ENCODE results near the gene NPNT. TPM values are rescaled to one million over a fixed set of nuclear protein-coding genes. Genes with fewer than 3 reads are reported as not detected.

The NPNT gene
- total RNA-seq, 2 donors from 2014 or later: 30.9 to 39.1 TPM

- Histone ChIP-seq H3K27ac (no peak overlapping the region), H3K4me3 (no peak overlapping the region), H3K27me3 (no peaks in the 10 kb centered on the region), H3K9ac (ENCODE audit: low read depth in 2 of 2, low read length in 2 of 2) (no peak overlapping the region), H3K4me1 (no peaks in the 10 kb centered on the region), H3K9me3 (no peaks in the 10 kb centered on the region), H3K36me3 (no peaks in the 10 kb centered on the region)
- TF ChIP-seq CTCF (IDR thresholded peaks at IDR 0.05): no peak
- intact Hi-C loops (cut with DNase I): no loop called here
- no peak for DNase-seq
Measured at GRCh38 chr4:105988671-105989070, 93.4 kb downstream of the NPNT start.

- no peak overlapping the region for H3K27ac ChIP-seq
- intact Hi-C loops (cut with DNase I): no loop called here
- no peak overlapping the region for H3K9ac ChIP-seq (ENCODE audit: low read depth in 2 of 2, low read length in 2 of 2)
- no peaks in the 10 kb centered on the region for H3K9me3 ChIP-seq
- no peaks in the 10 kb centered on the region for H3K27me3 ChIP-seq
- no peaks in the 10 kb centered on the region for H3K36me3 ChIP-seq
- no peak for TF ChIP-seq CTCF (IDR thresholded peaks at IDR 0.05)
- H3K4me3 ChIP-seq: no peak overlapping the region
- no peaks in the 10 kb centered on the region for H3K4me1 ChIP-seq
- DNase-seq: no peak
Measured at GRCh38 chr4:105989485-105990242, 94.4 kb downstream of the NPNT start.

- Histone ChIP-seq H3K36me3 (no peaks in the 10 kb centered on the region), H3K4me1 (no peaks in the 10 kb centered on the region), H3K27me3 (no peaks in the 10 kb centered on the region), H3K27ac (no peak overlapping the region), H3K9ac (ENCODE audit: low read depth in 2 of 2, low read length in 2 of 2) (no peak overlapping the region), H3K4me3 (no peak overlapping the region), H3K9me3 (no peaks in the 10 kb centered on the region)
- intact Hi-C loops (cut with DNase I): no loop called here
- peak; percentile 45 for DNase-seq
- TF ChIP-seq CTCF (IDR thresholded peaks at IDR 0.05): no peak
Measured at GRCh38 chr4:105990933-105991332, 95.7 kb downstream of the NPNT start.

GRCh38 chr4:105991726-105992125 lies 96.5 kb downstream of the NPNT start:
- H3K36me3 ChIP-seq: no peaks in the 10 kb centered on the region
- intact Hi-C loops (cut with DNase I): no loop called here
- H3K9ac ChIP-seq (ENCODE audit: low read depth in 2 of 2, low read length in 2 of 2): no peak overlapping the region
- DNase-seq: no peak
- H3K4me3 ChIP-seq: no peak overlapping the region
- H3K4me1 ChIP-seq: no peaks in the 10 kb centered on the region
- no peak overlapping the region for H3K27ac ChIP-seq
- H3K9me3 ChIP-seq: no peaks in the 10 kb centered on the region
- no peaks in the 10 kb centered on the region for H3K27me3 ChIP-seq
- TF ChIP-seq CTCF (IDR thresholded peaks at IDR 0.05): no peak

- H3K4me3 ChIP-seq: no peak overlapping the region
- no peaks in the 10 kb centered on the region for H3K9me3 ChIP-seq
- no peaks in the 10 kb centered on the region for H3K36me3 ChIP-seq
- intact Hi-C loops (cut with DNase I): no loop called here
- no peaks in the 10 kb centered on the region for H3K27me3 ChIP-seq
- H3K9ac ChIP-seq (ENCODE audit: low read depth in 2 of 2, low read length in 2 of 2): no peak overlapping the region
- no peak overlapping the region for H3K27ac ChIP-seq
- no peak for DNase-seq
- no peaks in the 10 kb centered on the region for H3K4me1 ChIP-seq
- TF ChIP-seq CTCF (IDR thresholded peaks at IDR 0.05): no peak
Measured at GRCh38 chr4:105992641-105993305, 97.5 kb downstream of the NPNT start.
